ENCODE measurements around the gene PHKG1. TPM values are rescaled to one million over a fixed set of nuclear protein-coding genes. Genes with fewer than 3 reads are reported as not detected.
"Not testable (repeated sequence)": the region's sequence is repeated elsewhere in the genome, so short reads cannot be mapped to it uniquely, and the experiment has no call there.

PHKG1 gene
- total RNA-seq, 1 donor = 1.8 TPM

DNA sequence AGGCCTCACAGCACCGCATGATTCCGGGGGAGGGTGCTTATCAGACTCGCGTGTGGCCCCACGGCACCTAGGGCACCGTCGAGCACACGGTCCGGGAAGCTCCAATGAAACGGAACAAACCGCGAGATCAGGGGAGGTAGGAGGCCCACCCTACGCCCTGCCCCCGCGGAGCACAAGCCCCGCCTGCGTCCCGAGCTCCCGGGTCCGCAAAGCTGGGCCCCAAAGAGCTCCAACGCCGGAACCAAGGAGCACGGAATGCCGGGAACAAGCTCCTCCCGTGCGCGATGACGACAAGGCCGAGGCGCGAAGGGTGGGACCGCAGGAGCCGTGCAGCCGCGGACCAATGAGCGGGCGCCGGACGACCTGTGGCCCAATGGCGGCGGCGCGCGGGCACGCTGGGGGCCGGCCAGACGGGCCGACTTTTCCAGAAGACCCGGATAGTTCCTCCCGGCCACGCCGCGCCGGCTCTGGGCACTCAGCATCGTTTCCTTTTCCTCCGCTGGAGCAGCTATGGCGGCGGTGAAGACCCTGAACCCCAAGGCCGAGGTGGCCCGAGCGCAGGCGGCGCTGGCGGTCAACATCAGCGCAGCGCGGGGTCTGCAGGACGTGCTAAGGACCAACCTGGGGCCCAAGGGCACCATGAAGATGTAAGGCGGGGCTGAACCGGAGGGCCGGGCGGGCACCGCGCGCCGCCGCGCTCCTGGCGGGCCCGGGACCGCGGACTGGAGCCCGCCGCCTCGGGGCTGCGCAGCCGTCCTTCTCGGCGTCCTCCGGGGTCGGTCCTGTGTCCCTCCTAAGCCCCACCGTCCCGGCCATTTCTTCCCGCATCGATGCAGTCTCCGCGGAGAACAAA is 41.2 kb downstream of the PHKG1 start, which contains the start of the genes CCT6A and PSPH:
TSS of gene CCT6A (plus strand) at position 427 of the 853 bp plus-strand sequence. CDS start at position 511, 84 bp downstream.
TSS of gene PSPH (minus strand) at position 106 of the 853 bp plus-strand sequence. CDS start 30,232 bp downstream, outside the sequence.
- peaks cover 54% of the 10 kb centered on the region for H3K79me2 ChIP-seq (ENCODE audit: insufficient read depth, low read length)
- H4K20me1 ChIP-seq (ENCODE audit: insufficient read depth, low read length) = peaks cover 7% of the 10 kb centered on the region
- peaks cover 37% of the 10 kb centered on the region for H3K36me3 ChIP-seq (ENCODE audit: insufficient read depth, low read length)
- H2AFZ ChIP-seq (ENCODE audit: low read length) = peak within 1 kb of the TSS; percentile 93
- peak; percentile 99 for DNase-seq (ENCODE audit: insufficient read length, low spot score, missing footprints)
- no peaks in the 10 kb centered on the region for H3K27me3 ChIP-seq (ENCODE audit: insufficient read depth, low read length)
- H3K9me3 ChIP-seq (ENCODE audit: low read depth, low read length) = no peaks in the 10 kb centered on the region
- TF ChIP-seq, protein P1, sequence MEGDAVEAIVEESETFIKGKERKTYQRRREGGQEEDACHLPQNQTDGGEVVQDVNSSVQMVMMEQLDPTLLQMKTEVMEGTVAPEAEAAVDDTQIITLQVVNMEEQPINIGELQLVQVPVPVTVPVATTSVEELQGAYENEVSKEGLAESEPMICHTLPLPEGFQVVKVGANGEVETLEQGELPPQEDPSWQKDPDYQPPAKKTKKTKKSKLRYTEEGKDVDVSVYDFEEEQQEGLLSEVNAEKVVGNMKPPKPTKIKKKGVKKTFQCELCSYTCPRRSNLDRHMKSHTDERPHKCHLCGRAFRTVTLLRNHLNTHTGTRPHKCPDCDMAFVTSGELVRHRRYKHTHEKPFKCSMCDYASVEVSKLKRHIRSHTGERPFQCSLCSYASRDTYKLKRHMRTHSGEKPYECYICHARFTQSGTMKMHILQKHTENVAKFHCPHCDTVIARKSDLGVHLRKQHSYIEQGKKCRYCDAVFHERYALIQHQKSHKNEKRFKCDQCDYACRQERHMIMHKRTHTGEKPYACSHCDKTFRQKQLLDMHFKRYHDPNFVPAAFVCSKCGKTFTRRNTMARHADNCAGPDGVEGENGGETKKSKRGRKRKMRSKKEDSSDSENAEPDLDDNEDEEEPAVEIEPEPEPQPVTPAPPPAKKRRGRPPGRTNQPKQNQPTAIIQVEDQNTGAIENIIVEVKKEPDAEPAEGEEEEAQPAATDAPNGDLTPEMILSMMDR (IDR thresholded peaks at IDR 0.05; ENCODE audit: extremely low read depth, low read depth, low read length) = no peak
- peaks cover 38% of the 10 kb centered on the region for H3K4me1 ChIP-seq (ENCODE audit: insufficient read depth, low read length)
- peak within 1 kb of the TSS; percentile 94 for H3K27ac ChIP-seq (ENCODE audit: low read depth, low read length)
- peak within 1 kb of the TSS; percentile 97 for H3K4me2 ChIP-seq (ENCODE audit: insufficient read depth, low read length)
- peak within 1 kb of the TSS; percentile 90 for H3K4me3 ChIP-seq (ENCODE audit: insufficient read depth, low read length)

DNA sequence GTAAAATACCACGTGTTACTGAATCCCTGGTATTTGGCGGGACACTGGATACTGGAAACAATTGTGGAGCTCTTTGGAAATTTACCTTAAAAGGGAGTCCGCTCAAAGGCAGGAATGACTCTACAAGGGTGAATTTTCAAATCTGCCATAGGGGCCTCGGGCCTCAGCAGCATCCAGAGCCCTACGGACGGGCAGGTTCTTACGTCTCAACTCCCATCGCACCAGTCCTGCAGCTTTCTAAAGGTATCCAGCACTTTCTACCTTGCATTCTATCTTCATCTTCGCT is 41.8 kb downstream of the PHKG1 start:
- H4K20me1 ChIP-seq (ENCODE audit: insufficient read depth, low read length) = peaks cover 7% of the 10 kb centered on the region
- TF ChIP-seq, protein P1 (IDR thresholded peaks at IDR 0.05; ENCODE audit: extremely low read depth, low read depth, low read length) = no peak
- H3K4me3 ChIP-seq (ENCODE audit: insufficient read depth, low read length) = peak overlapping the region; percentile 90
- peak overlapping the region; percentile 93 for H2AFZ ChIP-seq (ENCODE audit: low read length)
- H3K27me3 ChIP-seq (ENCODE audit: insufficient read depth, low read length) = no peaks in the 10 kb centered on the region
- H3K9me3 ChIP-seq (ENCODE audit: low read depth, low read length) = no peaks in the 10 kb centered on the region
- peaks cover 32% of the 10 kb centered on the region for H3K36me3 ChIP-seq (ENCODE audit: insufficient read depth, low read length)
- no peak for DNase-seq (ENCODE audit: insufficient read length, low spot score, missing footprints)
- H3K4me1 ChIP-seq (ENCODE audit: insufficient read depth, low read length) = peaks cover 41% of the 10 kb centered on the region
- H3K79me2 ChIP-seq (ENCODE audit: insufficient read depth, low read length) = peaks cover 52% of the 10 kb centered on the region
- H3K27ac ChIP-seq (ENCODE audit: low read depth, low read length) = peak overlapping the region; percentile 94
- H3K4me2 ChIP-seq (ENCODE audit: insufficient read depth, low read length) = peak overlapping the region; percentile 95

DNA sequence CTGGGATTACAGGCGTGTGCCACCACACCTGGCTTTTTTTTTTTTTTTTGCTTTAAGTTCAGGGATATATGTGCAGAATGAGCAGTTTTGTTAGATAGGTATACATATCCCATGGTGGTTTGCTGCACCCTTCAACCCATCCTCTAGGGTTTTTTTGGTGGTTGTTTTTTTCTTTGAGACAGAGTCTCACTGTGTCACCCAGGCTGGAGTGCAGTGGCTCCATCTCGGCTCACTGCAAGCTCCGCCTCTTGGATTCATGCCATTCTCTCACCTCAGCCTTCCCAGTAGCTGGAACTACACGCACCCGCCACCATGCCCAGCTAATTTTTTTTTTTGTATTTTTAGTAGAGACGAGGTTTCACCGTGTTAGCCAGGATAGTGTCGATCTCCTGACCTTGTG is 44.0 kb downstream of the PHKG1 start:
- H2AFZ ChIP-seq (ENCODE audit: low read length); H3K27me3 ChIP-seq (ENCODE audit: insufficient read depth, low read length); H3K4me3 ChIP-seq (ENCODE audit: insufficient read depth, low read length); DNase-seq (ENCODE audit: insufficient read length, low spot score, missing footprints); H3K27ac ChIP-seq (ENCODE audit: low read depth, low read length); H3K9me3 ChIP-seq (ENCODE audit: low read depth, low read length); H4K20me1 ChIP-seq (ENCODE audit: insufficient read depth, low read length): not testable (repeated sequence)
- Histone ChIP-seq H3K4me2 (ENCODE audit: insufficient read depth, low read length) (peak overlapping the region; percentile 9), H3K4me1 (ENCODE audit: insufficient read depth, low read length) (peaks cover 41% of the 10 kb centered on the region), H3K36me3 (ENCODE audit: insufficient read depth, low read length) (peaks cover 12% of the 10 kb centered on the region), H3K79me2 (ENCODE audit: insufficient read depth, low read length) (peaks cover 36% of the 10 kb centered on the region)

DNA sequence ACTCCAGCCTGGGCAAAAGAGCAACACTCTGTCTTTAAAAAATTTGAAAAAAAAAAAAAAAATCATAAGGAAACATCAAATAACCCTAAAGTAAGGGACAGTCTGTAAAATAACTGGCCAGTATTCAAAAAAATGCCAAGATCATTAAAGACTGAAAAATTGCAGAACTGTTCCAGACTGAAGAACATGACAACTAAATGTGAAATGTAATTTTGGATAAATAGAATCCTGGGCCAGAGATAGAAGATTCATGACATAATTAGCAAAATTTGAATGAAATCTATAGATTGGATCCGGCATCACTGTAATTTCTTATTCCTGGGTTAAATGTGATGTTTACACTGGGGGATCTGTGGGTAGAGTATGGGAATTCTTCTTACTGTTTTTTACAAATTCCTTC is 44.5 kb downstream of the PHKG1 start:
- no peak overlapping the region for H2AFZ ChIP-seq (ENCODE audit: low read length)
- no peak overlapping the region for H3K27ac ChIP-seq (ENCODE audit: low read depth, low read length)
- no peaks in the 10 kb centered on the region for H3K9me3 ChIP-seq (ENCODE audit: low read depth, low read length)
- TF ChIP-seq, protein P1 (IDR thresholded peaks at IDR 0.05; ENCODE audit: extremely low read depth, low read depth, low read length) = no peak
- H3K36me3 ChIP-seq (ENCODE audit: insufficient read depth, low read length) = peaks cover 7% of the 10 kb centered on the region
- peak overlapping the region; percentile 9 for H3K4me2 ChIP-seq (ENCODE audit: insufficient read depth, low read length)
- DNase-seq (ENCODE audit: insufficient read length, low spot score, missing footprints) = no peak
- no peak overlapping the region for H3K4me3 ChIP-seq (ENCODE audit: insufficient read depth, low read length)
- peaks cover 2% of the 10 kb centered on the region for H4K20me1 ChIP-seq (ENCODE audit: insufficient read depth, low read length)
- no peaks in the 10 kb centered on the region for H3K27me3 ChIP-seq (ENCODE audit: insufficient read depth, low read length)
- peaks cover 40% of the 10 kb centered on the region for H3K4me1 ChIP-seq (ENCODE audit: insufficient read depth, low read length)
- peaks cover 31% of the 10 kb centered on the region for H3K79me2 ChIP-seq (ENCODE audit: insufficient read depth, low read length)

DNA sequence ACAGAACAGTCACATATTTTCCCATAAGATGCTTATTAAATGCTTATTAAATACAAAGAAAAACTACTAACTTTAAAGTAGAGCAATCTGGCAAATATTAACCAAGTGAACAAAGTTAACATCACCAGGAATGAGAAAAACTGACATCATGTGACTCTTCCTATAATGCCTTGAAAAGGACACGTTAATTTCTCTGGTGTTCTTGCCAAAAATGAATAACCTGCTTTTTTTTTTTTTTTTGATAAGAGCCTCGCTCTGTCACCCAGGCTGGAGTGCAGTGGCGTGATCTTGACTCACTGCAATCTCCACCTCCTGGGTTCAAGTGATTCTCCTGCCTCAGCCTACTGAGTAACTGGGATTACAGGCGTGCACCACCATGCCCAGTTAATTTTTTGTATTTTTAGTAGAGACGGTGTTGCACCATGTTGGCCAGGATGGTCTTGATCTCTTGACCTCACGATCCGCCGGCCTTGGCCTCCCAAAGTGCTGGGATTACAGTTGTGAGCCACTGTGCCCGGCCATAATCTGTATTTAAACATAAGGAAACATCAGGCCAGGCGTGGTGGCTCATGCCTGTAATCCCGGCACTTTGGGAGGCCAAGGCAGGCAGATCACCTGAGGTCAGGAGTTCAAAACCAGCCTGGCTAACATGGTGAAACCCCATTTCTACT is 45.2 kb downstream of the PHKG1 start:
- peaks cover 25% of the 10 kb centered on the region for H3K79me2 ChIP-seq (ENCODE audit: insufficient read depth, low read length)
- H3K27ac ChIP-seq (ENCODE audit: low read depth, low read length) = peak overlapping the region; percentile 60
- not testable (repeated sequence) for H3K27me3 ChIP-seq (ENCODE audit: insufficient read depth, low read length); H2AFZ ChIP-seq (ENCODE audit: low read length); H3K9me3 ChIP-seq (ENCODE audit: low read depth, low read length); H3K4me3 ChIP-seq (ENCODE audit: insufficient read depth, low read length); DNase-seq (ENCODE audit: insufficient read length, low spot score, missing footprints); H4K20me1 ChIP-seq (ENCODE audit: insufficient read depth, low read length); H3K36me3 ChIP-seq (ENCODE audit: insufficient read depth, low read length); H3K4me2 ChIP-seq (ENCODE audit: insufficient read depth, low read length)
- peaks cover 33% of the 10 kb centered on the region for H3K4me1 ChIP-seq (ENCODE audit: insufficient read depth, low read length)

Data from osteoblast (primary cell).